ENCODE results near the gene TNFRSF17. TPM values are rescaled to one million over a fixed set of nuclear protein-coding genes. Genes with fewer than 3 reads are reported as not detected.
A peak's percentile ranks its signal among the peaks of the same experiment; 100 is the strongest.

Gene TNFRSF17
- total and polyA plus RNA-seq, 9 of the 15 experiments (the other 6 are each of a cell fraction or from before 2014, with no cell fraction given): not detected

- no peak for TF ChIP-seq NKRF (IDR thresholded peaks at IDR 0.05; ENCODE audit: borderline replicate concordance)
- TF ChIP-seq SMC3 (conservative IDR thresholded peaks at IDR 0.05; ENCODE audit: insufficient read depth, low read depth, low read length): peak; percentile 77
- no peak for TF ChIP-seq PTBP1 (IDR thresholded peaks at IDR 0.05; ENCODE audit: low read depth, low read length)
- TF ChIP-seq ARID2 (IDR thresholded peaks at IDR 0.05): 0 out of 2 replicates have a peak, but pooled peaks have one; percentile 42
- TF ChIP-seq RAD21 (CRISPR knock-in tag; conservative IDR thresholded peaks at IDR 0.05 in 1 of 2, IDR thresholded peaks at IDR 0.05 in 1 of 2): peak; percentile 89 to 93
- peak; percentile 46; the same call in 1 of the 2 replicates for TF ChIP-seq DEAF1 (CRISPR knock-in tag; IDR thresholded peaks at IDR 0.05)
- peak; percentile 88 for TF ChIP-seq REST (IDR thresholded peaks at IDR 0.05; ENCODE audit: borderline replicate concordance)
- TF ChIP-seq REST (CRISPR knock-in tag; IDR thresholded peaks at IDR 0.05; ENCODE audit: low read depth): no peak
- no peak for TF ChIP-seq PBX2 (CRISPR knock-in tag; IDR thresholded peaks at IDR 0.05; ENCODE audit: low read depth)
- peak; percentile 41; the same call in 1 of the 2 replicates for TF ChIP-seq PBX2 (tag; conservative IDR thresholded peaks at IDR 0.05; ENCODE audit: low read depth)
- TF ChIP-seq RCOR1 (IDR thresholded peaks at IDR 0.05; ENCODE audit: borderline replicate concordance in 1 of 2, low read depth in 2 of 2, low read length in 2 of 2): peak in 1 of 2 experiments; percentile 20; a peak in 1 of 4 replicates
- no peak for TF ChIP-seq HNRNPL (IDR thresholded peaks at IDR 0.05; ENCODE audit: low read depth, low read length)
Measured at GRCh38 chr16:11949527-11949926, 15.5 kb upstream of the TNFRSF17 start (continued).

Data from K562 (cell line).